ENCODE data around the gene CASP6.
"Not testable (repeated sequence)": the region's sequence is repeated elsewhere in the genome, so short reads cannot be mapped to it uniquely, and the experiment has no call there.

CASP6 gene

DNA sequence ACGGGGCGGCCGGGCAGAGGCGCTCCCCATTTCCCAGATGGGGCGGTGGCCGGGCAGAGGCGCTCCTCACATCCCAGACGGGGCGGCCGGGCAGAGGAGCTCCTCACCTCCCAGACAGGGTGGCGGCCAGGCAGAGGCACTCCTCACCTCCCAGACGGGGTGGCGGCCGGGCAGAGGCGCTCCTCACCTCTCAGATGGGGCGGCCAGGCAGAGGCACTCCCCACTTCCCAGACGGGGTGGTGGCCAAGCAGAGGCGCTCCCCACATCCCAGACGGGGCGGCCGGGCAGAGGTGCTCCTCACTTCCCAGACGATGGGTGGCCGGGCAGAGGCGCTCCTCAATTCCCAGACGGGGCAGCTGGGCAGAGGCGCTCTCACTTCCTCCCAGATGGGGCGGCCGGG, 24.8 kb downstream of the CASP6 start:
- DNase-seq; in situ Hi-C loops (cut with HindIII; ENCODE audit: low pct_ligation_motif_present, low pct_unique_long_range_greater_than_20kb, low sequenced_read_pairs): not testable (repeated sequence)

DNA sequence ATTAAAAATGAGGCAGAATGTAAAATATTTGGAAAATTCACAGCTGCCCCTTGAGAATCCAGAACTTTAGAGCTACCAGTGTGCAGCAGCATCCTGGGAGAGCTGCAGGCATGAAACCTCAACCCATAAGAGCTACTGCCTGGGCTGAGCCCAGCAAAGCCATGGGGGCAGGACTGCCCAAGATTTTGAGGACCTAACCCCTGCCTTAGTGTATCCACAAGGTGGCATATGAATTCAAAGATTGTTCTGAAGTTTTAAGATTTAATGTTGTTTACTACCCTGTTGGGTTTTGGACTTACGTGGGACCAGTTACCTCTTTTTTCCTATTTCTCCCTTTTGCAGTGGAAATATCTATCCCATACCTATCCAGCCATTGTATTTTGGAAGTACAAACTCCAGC, 26.4 kb downstream of the CASP6 start:
- no peak for DNase-seq
- in situ Hi-C loops (cut with HindIII; ENCODE audit: low pct_ligation_motif_present, low pct_unique_long_range_greater_than_20kb, low sequenced_read_pairs), result no loop called here

DNA sequence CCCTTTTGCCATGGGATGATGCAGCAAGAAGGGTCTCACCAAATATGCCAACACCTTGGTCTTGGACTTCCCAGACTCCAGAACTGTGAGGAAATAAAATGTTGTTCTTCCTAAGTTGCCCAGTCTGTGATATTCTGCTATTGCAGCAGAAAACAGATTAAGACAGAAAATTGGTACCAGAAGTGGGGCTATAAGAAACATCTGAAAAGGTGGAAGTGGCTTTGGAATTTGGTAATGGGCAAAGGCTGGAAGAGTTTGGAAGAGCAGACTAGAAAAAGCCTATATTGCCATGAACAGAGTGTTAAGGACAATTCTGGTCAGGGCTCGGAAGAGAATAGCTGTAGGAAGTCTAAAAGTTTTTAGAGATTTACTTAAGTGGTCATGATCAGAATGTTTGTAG, 27.4 kb downstream of the CASP6 start:
- DNase-seq, result no peak
- in situ Hi-C loops (cut with HindIII; ENCODE audit: low pct_ligation_motif_present, low pct_unique_long_range_greater_than_20kb, low sequenced_read_pairs), result no loop called here

DNA sequence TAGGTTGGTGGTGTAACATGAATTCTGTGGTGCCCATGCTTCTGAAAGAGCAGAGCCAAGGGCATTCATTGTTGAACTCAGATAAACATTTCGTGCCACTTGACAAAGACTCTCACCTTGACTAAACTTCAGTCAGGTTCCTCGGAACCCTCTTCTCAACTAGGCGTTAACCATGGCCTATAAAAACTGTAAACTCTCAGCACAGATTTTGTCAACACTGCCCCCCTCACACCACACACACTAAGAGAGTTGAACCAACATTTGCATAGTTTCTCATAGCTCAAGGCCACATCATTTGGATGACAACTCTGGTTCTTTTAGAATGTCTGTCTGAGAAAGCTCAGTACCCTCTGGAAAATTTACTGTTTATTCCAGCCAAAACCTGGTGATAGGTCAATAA, 28.1 kb downstream of the CASP6 start:
- in situ Hi-C loops (cut with HindIII; ENCODE audit: low pct_ligation_motif_present, low pct_unique_long_range_greater_than_20kb, low sequenced_read_pairs), result no loop called here
- DNase-seq, result no peak

DNA sequence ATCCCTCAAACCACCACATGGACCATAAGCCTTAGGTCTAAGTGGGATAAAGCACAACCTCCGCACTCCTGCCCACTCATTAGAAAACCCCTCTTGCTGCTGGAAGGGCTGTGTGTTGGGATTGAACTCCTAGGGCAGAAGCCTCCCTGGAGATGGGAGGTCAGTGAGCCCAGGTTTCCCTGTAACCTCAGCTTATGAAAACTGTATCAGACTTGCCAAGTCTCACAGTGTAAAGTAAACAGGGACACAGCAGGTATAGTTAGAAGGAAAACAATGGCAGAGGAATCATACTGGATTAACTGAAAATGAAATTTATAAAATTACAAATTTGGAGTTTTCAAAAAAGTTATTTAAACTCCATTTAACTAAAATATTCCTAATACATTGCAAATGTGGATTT, 29.9 kb downstream of the CASP6 start:
- in situ Hi-C loops (cut with HindIII; ENCODE audit: low pct_ligation_motif_present, low pct_unique_long_range_greater_than_20kb, low sequenced_read_pairs), result no loop called here
- DNase-seq, result no peak

DNA sequence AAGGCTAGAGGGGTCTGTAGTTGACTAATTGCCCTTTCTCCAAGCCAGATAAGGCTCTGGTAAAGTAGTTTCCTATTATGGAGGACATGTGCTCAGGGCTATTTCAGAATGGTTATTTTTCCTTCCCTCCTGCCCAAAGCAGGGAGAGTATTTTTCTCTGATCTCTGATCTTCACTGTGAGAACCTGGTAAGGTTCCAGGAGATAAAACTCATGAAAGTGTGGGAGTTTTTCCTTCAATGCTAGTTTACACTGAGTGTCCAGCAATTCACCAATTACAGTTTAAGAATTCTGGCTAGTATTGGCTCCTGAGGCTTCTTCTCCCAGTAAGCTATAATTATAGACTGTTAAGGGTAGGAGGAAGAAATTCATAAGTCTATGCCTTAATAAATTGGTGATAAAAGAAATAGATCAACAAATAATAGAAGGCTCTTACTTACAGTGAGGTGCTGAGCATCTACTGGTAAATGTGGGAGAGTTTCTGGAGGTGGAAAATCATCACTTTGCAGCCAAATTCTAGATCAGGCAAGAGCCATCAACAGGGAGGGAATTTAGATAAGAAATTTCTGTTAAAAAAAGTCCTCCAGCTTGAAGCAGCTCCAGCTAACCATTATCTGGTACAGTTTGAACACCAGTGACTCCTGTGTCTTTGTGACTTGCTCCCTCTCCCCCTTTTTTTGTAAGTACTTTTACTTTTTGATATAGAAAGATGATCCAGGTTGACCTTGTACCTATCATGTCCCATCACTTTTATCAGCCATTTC, 30.9 kb downstream of the CASP6 start:
- in situ Hi-C loops (cut with HindIII; ENCODE audit: low pct_ligation_motif_present, low pct_unique_long_range_greater_than_20kb, low sequenced_read_pairs), result no loop called here
- DNase-seq, result no peak

DNA sequence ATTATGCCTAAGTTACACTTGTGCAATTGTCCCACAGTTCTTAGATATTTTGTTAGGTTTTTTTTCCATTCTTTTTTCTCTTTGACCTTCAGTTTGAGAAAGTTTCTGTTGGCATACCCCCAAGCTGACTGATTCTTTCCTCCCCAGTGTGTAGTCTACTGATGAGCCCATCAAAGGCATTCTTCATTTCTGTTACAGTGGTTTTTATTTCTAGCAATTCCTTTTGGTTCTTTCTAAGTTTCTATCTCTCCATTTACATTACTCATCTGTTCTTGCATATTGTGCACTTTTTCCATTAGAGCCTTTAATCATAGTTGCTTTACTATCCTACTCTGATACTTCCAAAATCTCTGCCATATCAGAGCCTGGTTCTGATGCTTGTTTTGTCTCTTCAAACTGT, 31.9 kb downstream of the CASP6 start:
- in situ Hi-C loops (cut with HindIII; ENCODE audit: low pct_ligation_motif_present, low pct_unique_long_range_greater_than_20kb, low sequenced_read_pairs), result no loop called here
- no peak for DNase-seq

DNA sequence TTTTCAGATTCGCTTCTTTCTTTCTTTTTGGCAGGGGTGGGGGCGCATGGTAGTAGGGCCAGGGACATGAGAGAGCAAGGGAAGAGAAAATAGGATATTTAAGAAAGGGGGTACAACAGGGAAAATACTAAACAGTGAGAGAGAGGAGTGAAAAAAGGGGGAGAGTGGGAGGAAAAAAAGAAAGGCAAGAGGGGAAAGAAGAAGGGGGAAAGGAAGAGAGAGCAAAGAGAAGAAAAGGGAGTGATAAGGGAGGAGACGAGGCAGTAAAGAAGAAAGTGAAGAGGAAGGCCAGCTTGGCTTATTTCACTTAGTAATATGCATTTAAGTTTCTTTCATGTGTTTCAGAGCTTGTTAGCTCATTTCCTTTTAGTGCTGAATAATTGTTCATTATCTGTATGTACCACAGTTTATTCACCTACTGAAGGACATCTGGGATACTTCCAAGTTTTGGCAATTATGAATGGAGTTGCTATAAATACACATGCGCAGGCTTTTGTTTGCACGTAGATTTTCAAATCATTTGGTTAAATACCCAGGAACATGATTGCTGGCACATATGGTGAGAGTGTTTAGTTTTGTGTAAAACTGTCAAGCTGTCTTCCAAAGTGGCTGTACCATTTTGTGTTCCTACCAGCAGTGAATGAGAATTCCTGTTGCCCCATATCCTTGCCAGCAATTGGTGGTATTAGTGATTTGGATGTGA, 37.3 kb downstream of the CASP6 start:
- DNase-seq, result no peak
- in situ Hi-C loops (cut with HindIII; ENCODE audit: low pct_ligation_motif_present, low pct_unique_long_range_greater_than_20kb, low sequenced_read_pairs), result no loop called here

DNA sequence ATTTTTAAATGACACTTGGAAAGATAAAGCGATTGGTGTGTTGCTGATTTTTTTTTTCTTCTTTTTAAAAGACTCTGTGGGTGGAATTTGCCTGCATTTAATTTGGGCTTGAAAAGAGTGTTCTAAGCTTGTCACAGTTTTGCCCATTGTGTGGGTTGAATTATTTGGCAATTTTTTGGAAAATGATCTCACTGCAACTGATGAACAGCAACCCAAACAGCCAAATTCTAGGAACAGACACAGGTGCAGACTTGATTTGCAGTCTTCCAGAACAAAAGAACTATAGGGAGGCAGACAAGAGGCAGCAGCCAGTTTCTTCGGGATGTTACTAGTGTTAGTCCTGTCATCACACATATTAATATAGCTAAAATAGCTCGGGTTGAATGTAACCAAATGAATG, 40.5 kb downstream of the CASP6 start:
- in situ Hi-C loops (cut with HindIII; ENCODE audit: low pct_ligation_motif_present, low pct_unique_long_range_greater_than_20kb, low sequenced_read_pairs), result no loop called here
- DNase-seq, result no peak

DNA sequence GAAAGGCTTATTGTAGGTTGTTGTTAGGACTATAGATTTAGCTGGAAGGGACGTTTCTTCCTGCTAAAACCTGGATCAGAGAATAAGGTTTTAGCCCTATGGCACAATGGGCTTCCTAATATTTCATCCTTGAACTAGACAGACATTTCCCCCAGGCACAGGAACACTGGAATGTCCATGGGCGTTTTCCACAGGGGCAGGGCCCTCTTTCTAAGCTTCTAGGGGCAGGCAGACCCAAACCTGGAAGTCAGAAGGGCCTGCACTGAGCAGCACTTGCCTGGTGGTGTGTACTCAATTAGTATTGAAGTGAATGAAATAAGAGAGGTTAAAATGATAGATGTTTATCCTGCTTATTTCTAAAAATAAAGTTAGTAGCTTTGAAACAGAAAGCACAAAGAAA, 41.1 kb downstream of the CASP6 start:
- in situ Hi-C loops (cut with HindIII; ENCODE audit: low pct_ligation_motif_present, low pct_unique_long_range_greater_than_20kb, low sequenced_read_pairs), result no loop called here
- DNase-seq, result no peak

DNA sequence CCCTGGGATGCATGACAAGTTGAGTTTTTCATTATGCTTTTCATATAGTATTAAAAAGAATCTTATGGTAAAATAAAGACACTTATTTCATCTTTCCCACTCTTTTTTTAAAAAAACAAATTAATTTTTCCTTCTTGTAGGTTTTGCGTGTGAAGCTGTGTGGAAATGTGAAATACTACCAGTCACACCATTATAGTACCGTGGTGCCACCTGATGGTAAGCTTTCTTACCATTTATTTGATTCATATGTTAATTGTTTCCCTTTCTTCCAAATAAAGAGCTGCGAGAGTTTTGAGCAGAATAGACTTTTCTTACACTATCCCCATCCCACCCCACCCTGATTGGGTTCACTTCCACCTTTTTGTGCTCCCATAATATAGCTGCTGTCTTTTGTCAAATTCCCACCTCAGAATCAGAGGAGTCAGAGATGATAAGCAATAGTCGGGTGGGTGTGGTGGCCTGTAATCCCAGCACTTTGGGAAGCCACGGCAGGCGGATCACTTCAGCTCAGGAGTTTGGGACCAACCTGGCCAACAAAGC, 44.3 kb downstream of the CASP6 start:
- no peak for DNase-seq
- in situ Hi-C loops (cut with HindIII; ENCODE audit: low pct_ligation_motif_present, low pct_unique_long_range_greater_than_20kb, low sequenced_read_pairs), result no loop called here

DNA sequence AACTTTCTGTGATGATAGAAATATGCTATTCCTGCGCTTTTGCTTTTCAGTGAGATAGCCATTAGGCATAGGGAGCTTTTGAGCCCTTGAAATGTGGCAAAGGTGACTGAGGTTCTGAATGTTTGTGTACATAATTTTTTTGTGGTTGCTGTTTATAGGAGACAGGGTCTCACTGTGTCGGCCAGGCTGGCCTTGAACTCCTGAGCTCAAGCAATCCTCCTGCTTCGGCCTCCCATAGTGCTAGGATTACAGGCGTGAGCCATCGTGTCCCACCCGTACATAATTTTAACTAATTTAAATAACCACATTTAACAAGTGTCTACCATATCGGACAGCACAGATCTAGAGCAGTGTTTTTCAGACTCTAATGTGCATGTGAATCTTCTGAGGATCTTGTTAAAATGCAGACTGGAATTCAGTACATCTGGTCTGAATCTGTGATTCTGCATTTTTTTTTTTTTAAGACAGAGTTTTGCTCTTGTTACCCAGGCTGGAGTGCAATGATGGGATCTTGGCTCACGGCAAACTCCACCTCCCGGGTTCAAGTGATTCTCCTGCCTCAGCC, 45.3 kb downstream of the CASP6 start:
- no peak for DNase-seq
- in situ Hi-C loops (cut with HindIII; ENCODE audit: low pct_ligation_motif_present, low pct_unique_long_range_greater_than_20kb, low sequenced_read_pairs), result no loop called here

DNA sequence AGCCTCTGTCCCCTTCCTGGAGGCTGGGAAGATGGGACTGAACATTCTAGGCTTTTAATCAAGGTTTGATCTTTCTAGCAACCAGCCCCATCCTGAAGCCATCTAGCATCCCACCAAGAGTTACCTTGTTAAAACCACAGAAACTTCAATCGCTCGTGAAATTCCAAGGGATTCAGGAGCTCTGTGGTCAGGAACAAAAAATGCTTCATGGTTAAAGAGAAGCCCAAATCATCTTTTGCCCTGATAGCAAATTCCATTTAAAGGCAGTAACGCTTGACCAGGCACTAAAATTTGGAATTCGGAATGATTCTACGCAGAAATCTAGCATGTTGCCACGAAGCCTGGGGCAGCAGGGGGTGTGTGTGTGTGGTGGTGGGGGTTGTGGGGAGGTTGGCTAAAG, 47.8 kb downstream of the CASP6 start:
- in situ Hi-C loops (cut with HindIII; ENCODE audit: low pct_ligation_motif_present, low pct_unique_long_range_greater_than_20kb, low sequenced_read_pairs), result no loop called here

DNA sequence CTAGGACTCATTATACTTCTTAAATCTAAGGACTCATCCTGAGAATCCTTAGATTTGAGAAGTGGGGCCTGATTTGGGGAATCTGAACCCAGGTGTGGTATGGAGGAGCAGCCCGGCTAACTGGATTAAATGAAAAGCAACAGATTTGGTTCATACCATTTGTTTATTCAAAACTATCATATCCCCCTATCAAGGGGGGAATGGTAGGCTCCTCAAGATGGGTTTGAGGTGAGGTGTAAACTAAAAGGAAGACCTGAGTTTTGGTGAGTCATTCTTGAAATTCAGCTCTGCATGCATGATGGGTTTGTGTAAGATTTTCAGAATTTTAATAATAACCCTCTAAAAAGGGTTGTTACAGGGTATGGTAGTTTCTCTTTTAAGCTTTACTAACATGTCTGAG, 53.4 kb downstream of the CASP6 start:
- DNase-seq, result no peak
- in situ Hi-C loops (cut with HindIII; ENCODE audit: low pct_ligation_motif_present, low pct_unique_long_range_greater_than_20kb, low sequenced_read_pairs), result no loop called here

More for the DNA sequence above, 47.8 kb downstream of the CASP6 start:
- DNase-seq, result no peak

DNA sequence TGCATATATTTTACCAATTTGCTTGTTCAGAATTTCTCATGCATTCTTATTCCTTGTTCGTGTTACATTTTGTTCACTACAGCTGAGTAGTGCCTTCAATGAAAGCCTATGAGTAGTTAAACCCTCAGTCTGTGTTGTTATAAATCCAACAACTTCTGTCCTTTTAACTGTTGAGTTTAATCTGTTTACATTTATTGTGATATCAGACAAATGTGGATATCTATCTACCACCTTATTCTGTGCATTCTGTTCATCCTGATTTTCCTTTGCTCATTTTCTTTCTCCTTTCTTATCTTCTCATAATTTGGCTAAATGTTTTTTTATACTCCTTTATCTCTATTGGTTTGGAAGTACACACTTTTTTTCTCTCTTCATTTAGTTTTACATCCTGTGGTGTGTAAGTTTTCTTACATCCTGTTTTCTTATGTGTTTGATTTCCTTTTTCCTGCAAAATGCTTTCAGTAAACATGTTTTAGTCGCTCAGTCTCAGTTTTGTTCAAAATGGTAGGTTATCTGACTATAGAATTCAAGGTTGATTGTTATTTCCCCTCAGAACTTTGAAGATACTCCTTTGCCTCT, 54.2 kb downstream of the CASP6 start:
- in situ Hi-C loops (cut with HindIII; ENCODE audit: low pct_ligation_motif_present, low pct_unique_long_range_greater_than_20kb, low sequenced_read_pairs), result no loop called here

DNA sequence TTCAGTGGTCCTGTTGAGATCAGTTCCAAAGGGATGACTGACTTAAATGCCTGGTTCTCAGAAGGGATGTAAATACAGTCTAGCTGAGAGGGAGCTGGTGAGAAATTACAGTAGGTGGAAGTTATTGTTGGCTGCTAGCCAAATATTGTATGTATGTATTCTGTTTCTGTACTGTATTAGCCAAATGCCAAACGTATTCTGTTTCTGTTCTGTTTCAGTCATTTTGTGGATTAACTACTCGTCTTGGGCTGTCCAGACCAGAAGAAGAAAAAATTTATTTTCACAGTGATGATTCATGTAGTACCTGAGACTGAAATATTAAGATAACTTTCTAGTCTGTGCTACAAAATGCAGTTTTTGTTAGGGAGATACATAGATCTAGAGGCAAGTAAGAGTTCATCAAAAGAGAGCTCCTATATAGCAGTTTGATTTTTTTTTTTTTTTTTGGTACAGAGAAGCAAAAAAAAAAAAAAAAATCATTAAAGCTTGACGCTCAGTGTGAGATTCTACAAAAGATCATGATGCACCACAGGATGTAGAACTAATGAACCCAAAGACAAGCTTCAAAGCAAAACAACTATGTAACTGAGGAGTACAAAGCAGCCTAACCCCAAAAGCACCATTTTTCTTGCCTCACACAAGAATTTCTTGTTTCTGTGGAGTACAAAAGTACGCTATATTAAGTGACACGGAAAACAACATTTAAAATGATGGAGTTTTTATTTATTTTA, 54.8 kb downstream of the CASP6 start:
- no peak for DNase-seq
- in situ Hi-C loops (cut with HindIII; ENCODE audit: low pct_ligation_motif_present, low pct_unique_long_range_greater_than_20kb, low sequenced_read_pairs), result no loop called here

More for the DNA sequence above, 54.2 kb downstream of the CASP6 start:
- no peak for DNase-seq

DNA sequence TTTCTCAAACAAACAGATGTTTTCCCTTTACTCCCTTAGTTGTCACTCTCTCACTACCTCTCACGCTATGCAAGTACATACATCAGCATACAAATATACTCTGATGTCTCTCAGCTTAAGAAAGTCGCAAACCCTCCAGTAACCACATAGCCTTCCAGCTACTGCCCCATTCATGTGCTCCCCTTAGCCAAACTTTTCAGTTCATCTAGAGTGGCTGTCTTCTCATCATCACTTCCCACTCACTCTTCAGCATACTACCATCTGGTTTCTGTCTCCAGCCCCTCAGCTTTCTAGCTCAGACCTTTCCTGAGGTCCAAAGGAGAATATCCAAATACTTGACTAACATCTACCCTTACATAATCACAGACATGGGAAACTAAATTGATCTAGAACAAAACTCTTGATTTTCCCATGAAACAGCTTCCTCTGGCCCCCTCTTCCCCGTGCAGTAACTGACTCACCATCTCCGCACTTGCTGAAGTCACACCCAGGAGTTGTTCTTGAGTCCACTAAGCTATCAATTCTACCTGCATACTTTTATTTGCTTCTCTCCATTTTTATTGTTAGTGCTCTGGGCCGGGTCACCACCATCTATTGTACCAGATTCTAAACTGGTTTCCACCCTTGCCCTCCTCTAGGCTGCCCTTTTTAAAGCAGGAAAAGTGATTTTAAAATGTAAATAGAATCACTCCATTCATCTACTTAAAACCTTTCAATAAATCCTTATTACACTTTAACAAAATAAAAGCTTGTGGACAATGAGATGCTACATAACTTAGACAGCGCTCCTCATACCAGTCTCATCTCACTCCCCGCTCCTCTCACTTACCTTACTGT, 57.2 kb downstream of the CASP6 start:
- no peak for DNase-seq
- in situ Hi-C loops (cut with HindIII; ENCODE audit: low pct_ligation_motif_present, low pct_unique_long_range_greater_than_20kb, low sequenced_read_pairs), result no loop called here

DNA sequence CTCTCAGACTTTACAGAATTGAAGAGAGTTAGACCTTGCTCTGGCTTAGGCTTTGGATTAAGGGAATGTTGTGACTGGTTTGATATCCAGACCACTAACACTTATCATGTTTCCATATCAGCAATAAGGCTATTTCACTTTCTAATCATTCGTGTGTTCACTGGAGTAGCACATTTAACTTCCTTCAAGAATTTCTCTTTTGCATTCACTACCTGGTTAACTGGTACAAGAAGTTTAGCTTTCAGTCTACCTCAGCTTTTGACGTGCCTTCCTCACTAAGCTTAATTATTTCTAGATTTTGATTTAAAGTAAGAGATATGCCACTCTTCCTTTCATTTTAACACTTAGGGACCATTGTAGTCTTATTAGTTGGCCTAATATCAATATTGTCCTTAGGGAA, 62.6 kb downstream of the CASP6 start:
- in situ Hi-C loops (cut with HindIII; ENCODE audit: low pct_ligation_motif_present, low pct_unique_long_range_greater_than_20kb, low sequenced_read_pairs), result no loop called here
- DNase-seq, result no peak
